GM19193 (cell line): ENCODE results near the gene TRAPPC10.

Experiments
- POLR2A ChIP-seq: IDR thresholded peaks from 4 replicates; pipeline ENCODE4 v1.6.1; 2011; ENCODE audit not compliant: insufficient read depth, insufficient read length; ENCODE audit errors: extremely low read depth

The TRAPPC10 gene

DNA sequence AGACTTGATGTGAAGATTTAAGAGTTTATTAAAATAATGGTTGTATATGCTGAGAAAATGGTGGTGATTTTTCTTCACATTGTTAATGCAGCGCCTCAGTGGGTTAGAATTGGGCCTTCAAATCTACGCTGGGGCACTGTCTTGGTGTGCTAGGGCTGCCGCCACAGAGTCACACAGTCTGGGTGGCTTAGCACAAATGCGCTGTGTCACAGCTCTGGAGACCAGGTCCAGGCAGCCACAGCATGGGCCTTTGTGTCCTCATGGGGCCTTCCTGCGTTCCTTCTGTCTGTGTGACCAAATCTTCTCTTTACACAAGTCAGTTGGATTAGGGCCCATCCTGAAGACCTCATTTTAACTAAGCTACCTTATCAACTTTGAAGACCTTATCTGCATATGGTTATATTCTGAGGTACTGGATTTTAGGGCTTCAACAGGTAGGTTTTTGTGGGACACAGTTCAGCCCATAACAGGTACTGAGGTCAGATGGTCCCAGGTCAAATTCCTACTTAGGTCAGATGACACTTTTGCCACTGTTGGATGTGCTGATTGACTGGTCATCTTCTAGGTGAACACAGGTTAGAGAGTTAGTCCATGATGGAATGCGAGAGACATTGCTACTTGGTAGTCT lies 17.5 kb downstream of the TRAPPC10 start:
- no peak for TF ChIP-seq POLR2A

DNA sequence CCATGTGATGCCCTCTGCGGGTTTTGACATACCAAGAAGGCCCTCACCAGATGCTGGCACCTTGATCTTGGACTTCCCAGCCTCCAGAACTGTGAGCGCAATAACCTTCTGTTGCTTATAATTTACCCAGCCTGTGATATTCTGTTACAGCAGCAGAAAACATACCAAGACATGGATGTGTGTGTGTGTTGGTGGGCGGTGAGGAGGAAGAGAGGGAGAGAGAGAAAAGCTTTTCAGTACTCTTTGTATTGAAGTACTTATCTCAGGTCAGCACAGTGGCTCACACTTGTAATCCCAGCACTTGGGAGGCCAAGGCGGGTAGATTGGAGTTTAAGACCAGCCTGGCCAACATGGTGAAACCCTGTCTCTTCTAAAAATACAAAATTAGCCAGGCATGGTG lies 23.1 kb downstream of the TRAPPC10 start:
- no peak for TF ChIP-seq POLR2A

DNA sequence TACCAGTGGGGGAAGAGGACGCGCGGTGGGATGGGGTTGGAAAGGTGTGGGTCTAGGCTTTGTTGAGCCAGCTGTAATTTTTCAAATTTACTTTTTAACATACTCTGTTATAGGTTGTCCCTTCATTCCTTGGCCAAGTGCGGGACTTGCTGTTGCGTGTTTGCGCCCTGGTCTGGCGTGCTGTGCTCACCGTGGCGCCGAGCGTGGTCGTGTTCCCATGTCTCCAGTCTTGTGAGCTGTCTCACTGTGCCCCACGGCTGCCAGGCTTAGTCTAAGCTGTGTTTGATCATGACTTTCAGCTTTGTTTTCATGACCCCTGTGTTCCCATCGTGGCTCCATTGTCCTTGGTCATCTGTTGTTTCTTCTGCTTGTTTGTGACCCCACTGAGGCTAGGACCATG lies 26.0 kb downstream of the TRAPPC10 start:
- no peak for TF ChIP-seq POLR2A

DNA sequence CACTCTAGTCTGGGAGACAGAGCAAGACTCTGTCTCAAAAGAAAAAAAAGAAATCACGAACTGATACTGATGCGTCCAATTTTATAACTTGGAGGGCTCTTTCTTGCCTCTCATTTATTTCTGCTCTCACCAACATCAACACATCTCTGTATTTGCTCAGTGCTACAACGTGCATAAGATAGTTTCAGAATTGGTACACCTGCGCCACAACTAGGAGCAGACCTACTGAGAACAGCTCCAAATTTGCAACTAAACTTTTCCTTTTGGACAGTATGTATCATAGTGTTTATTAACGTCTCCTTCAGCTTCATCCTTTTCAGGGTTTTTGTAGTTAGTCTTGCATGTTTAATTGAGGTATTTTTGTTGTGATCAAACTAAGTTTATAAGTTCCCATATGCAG lies 27.7 kb downstream of the TRAPPC10 start:
- no peak for TF ChIP-seq POLR2A

DNA sequence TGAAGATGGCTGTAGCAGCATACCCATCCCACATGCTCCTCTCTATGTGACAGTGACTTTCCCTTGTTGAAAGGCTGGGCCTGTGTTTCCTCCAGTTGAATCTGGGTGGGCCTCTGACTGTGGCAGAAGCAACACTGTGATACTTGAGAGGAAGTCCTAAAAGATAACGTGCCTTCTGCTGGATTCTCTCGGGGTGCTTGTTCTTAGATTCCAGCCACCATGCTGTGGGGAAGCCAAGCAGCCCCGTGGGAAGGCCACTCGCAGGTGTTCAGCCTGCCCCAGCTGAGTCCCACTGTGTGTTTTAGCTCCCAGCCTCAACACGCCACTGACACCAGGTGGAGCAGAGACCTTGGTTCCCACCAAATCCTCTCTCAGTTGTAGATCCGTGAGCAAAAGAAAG lies 31.5 kb downstream of the TRAPPC10 start:
- no peak for TF ChIP-seq POLR2A

DNA sequence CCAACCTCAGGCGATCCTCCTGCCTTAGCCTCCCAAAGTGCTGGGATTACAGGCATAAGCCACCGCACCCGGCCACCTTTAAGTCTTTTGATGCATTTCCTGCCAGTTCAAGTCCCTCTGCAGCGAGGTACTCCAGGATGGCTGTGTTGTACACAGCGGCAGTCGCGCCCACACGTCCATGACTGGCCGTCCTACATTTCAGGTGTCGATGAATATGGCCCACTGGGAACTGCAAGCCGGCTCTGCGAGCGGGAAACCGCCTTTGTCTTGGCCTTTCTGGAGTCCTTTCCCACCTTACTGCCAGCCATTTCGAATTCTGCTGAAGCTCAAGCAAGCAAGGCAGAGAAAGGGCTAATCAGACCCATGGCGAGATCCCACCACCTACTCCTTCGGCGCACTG lies 34.6 kb downstream of the TRAPPC10 start:
- TF ChIP-seq POLR2A: no peak

DNA sequence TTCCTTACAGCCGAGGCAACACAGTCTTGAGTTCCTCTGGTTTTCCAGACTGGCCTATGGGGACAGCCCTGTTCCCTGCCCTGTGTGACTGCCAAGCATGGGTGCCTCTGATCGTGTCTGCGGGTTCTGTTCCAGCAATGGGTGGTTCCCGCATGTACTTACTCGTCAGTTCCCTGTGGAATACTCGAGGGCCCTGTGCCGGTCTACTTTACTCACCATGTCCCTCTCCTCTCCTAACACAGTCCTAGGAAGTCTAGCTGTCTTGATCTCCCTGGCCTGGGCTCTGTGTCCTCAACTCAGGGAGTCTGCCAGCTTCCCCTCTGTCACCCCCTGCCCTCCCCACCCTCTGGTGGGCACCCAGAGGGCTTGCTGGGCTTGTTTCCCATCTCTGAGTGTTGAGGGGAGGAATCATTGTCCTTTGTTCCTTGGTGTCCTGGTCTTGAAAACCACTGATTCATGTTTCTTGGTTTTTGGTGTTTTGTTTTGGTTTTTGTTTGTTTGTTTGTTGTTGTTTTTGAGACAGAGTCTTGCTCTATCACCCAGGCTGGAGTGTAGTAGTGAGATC lies 36.0 kb downstream of the TRAPPC10 start:
- no peak for TF ChIP-seq POLR2A

DNA sequence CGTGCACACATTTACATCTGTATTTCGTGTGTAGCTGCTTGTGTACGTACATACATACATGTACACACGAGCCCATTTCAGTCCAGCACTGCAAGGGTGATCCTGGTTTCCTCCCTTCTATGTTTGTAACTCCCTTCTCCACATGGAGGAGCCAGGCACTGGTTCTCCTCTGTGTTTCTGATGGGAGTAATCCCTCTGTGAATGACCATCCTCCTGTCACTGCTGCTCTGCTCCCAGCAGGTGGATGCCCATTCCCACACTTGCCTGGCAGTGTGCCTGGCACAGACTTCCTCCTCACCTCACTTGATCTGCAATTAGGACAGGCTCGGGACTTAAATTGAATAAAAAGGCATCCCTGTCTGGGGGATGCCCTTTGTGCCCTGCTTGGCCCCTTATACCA lies 37.1 kb downstream of the TRAPPC10 start:
- TF ChIP-seq POLR2A: no peak

DNA sequence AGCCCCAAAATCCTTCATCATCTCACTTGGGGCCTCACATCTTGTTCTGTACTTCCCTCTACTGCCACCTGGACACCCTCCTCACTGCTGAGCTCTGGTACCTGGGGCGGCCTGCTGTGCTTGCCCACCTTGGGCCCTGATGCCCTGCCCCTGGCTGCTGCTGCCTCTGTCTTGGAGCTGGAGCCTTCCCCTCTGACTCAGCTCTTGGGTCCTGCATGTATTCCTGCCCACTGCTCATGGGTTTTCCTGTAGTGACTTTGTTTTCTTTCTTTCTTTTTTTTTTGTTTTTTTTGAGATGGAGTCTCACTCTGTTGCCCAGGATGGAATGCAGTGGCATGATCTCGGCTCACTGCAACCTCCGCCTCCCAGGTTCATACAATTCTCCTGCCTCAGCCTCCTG lies 37.5 kb downstream of the TRAPPC10 start:
- TF ChIP-seq POLR2A: no peak

DNA sequence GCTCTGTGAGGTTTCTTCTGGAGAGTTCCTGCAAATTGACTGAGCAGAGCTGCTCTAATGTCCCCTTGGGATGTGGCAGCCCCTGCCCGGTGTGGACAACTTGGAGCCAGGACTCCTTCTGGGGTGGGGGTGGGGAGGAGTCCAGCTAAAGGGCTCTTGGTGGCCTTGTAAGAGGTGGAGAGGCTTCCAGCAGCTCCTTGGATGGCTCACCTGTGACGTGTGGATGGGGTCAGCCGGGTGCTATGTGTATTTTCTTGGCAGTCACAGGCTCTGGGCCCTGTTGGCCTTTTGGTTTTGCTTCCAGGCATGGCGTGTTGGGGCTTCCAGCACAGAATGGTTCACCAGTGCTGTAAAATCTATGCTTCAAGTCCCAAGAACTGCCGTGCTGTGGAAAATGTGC lies 38.2 kb downstream of the TRAPPC10 start:
- TF ChIP-seq POLR2A: no peak

DNA sequence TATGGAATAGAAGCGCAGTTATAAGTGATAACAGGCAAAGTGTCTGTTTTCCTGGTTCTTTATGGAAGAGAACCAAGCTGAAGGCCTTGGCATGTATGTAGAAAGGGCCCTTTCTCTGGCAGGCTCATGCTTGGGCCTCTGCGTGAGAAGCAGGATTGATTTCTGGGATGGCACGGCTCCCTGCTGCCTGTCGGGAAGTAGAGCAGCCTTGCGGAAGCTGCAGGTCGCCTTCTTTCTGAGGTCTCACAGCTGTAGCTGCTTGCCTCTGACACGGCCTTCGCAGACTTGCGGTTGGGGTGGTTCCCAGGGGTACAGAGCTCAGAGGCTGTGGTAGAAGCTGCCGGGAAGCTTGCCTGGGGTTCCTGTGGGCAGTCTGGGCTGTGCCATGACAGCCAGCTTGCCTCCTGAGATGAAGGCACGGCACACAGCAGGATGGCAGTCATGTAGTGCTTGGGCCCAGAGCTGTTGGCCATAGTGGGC lies 39.4 kb downstream of the TRAPPC10 start:
- TF ChIP-seq POLR2A: no peak

DNA sequence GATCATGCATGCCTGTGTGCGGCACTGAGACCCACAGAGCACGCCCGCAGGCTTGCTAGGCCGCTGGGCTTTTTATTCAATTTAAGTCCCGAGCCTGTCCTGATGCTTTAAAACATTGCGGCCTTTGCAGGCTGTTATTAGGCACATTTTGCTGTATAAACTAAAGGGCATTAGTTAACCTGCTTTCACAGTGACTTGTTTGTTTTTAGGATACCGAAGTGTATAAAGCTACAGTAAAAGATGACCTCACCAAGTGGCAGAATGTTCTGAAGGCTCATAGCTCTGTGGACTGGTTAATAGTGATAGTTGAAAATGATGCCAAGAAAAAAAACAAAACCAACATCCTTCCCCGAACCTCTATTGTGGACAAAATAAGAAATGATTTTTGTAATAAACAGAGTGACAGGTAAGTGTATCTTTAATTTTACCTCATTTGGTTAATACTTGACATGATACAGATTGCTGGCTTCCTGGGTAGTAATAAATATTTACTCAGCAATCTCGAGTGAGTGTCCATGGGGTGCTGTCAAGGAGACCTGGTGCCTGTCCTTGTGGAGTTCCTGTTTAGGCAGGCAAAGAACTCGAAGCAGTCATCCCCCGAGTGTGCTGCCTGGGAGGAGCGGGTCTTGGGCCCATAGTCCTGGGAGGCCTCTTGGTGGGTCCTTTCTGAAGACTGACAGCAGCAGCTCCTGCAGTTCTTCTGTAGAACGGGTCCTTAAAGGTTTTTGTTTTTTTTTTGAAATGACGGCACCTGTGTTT lies 40.1 kb downstream of the TRAPPC10 start:
- TF ChIP-seq POLR2A: no peak

DNA sequence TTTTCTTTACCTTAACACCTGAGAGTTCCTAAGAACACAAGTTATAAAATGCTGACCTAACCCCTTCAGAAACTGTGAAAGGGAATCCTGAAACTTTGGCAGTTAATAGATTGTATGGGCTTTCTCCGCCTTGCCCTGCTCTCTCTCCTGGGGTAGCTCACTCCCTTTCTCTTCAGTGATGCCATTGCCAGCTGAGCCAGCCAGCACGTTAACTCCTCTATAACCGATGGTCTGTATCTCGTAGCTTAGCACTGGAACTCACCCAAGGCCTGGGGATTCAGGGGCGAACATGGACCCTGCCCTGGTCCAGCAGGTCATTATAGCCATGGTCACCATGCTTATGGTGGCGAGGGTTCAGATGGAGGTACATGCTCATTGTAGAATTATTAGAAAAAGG lies 40.7 kb downstream of the TRAPPC10 start:
- TF ChIP-seq POLR2A: no peak

DNA sequence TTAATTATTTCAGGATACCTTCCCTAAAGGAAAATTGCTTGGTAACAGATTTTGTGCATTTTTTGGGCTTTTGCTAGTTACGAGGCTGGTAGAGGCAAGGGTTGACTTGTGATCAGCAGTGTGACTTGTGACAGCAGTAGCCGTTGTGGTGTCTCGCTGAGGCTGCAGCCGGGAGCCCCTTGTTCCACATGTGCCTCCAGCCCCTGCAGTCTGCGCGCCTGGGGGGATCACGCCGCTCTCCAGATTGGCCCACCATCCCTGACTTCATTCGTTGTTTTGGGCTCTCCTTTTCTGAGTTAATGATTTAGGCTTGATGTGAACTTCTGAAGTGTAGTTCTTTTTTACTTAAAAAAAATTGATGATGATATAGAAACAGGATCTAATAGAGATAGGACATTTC lies 41.5 kb downstream of the TRAPPC10 start:
- no peak for TF ChIP-seq POLR2A

DNA sequence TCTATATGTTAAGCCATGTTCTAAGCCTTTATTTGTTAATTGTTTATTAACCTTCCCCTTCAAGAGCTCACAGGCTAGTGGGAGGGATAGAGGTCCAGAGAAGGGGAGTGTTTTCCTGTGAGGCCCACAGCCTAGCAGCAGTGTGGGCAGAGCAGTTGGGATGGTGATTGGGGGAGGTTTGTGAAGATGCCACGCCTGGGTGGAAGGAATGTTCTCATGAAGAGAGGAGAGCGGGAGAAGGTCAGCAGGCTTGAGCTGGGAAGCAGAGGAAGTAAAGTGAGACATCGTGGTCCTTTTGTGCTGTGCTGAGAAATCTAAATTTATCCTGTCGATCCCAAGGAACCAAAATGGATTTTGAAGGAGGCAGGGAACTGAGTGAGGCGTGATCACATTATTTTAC lies 42.6 kb downstream of the TRAPPC10 start:
- no peak for TF ChIP-seq POLR2A

DNA sequence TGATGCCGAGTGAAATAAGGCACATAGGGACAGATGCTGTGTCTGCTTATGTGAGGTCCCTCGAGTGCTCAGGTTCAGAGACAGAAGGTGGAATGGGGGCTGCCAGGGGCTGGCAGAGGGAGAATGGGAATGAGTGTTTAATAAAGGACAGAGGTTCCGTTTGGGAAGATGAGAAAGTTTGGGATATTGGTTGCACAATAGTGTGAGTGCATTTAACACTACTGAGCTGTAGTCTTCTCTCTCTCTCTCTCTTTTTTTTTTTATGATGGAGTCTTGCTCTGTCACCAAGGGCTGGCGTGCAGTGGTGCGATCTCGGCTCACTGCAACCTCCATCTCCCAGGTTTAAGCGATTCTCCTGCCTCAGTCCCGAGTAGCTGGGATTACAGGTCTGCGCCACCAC lies 44.9 kb downstream of the TRAPPC10 start:
- TF ChIP-seq POLR2A: no peak
